GM08714 (cell line): Measurements from ENCODE around the gene MALRD1.
"Not testable (repeated sequence)": the region's sequence is repeated elsewhere in the genome, so short reads cannot be mapped to it uniquely, and the experiment has no call there.

Experiments
- H3K4me3 ChIP-seq: fragments of 200-500 bp; sonication (Bioruptor generic); 2 replicates; pipeline ENCODE4 v1.5.1; 2014; ENCODE audit warnings: mild to moderate bottlenecking, low read length, inconsistent platforms
- ZNF274 ChIP-seq: IDR thresholded peaks from 2 replicates; pipeline ENCODE4 v1.6.1; 2012; ENCODE audit warnings: mild to moderate bottlenecking, low read depth, low read length

The MALRD1 gene

GRCh38 chr10:19497026-19497425, 448.4 kb downstream of the MALRD1 start:
- TF ChIP-seq ZNF274 = no peak
- no peak overlapping the region for H3K4me3 ChIP-seq

DNA sequence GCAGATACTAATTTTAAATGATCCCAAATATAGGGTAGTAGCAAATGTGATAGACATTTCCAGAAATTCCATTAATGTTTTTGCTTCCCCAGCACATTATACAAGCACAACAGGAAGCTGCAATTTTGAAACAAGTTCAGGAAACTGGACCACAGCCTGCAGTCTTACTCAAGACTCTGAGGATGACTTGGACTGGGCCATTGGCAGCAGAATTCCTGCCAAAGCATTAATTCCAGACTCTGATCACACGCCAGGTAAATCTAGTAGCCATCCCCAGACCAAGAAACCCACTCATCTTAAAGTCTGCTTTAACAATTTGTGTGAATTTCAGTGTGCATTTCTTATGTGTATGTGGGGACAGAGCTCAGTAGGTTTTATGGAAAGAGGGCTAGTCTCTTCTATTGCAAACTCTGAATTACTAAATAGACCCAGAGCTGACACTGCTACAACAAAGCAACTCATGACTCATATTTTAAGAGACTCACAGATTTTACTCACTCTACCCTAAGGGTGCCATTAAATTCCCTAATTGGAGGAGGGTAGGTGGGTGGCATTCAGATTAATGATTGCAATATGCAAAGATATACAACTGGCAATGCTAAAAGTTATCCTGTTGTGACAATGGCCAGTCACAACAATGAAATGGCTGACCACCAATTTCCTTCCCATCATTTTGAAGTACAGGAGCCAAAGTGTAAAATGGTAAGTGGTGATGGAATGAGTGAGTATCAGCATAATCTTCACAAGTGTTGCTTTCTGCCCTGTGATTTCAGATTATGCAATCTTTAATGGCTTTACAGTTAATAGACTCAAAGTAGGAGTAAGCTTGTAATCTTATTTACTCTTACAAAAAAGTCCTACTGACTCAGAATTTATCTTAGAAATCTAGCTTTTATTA, 450.0 kb downstream of the MALRD1 start:
- TF ChIP-seq ZNF274 = no peak
- H3K4me3 ChIP-seq = no peak overlapping the region

- no peak overlapping the region for H3K4me3 ChIP-seq
- no peak for TF ChIP-seq ZNF274
Measured at GRCh38 chr10:19499291-19499770, 450.7 kb downstream of the MALRD1 start.

DNA sequence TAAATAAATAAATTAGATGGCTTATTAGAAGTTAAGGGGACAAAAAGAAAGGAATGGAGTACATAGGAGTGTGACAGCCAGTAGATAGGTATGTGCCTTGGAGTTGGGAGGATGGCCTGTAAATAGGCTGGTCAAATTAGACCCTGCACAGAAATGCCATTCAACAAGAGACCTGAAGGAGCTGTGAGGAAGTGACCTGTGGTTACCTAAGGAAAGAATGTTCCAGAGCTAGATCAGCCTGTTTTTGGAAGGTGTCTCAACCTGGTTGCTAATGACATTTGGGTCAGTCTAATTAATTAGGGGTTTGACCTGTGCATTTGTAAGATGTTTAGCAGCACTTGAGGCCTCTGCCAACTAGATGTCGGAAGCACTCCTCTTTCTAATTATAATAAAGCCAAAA, 452.4 kb downstream of the MALRD1 start:
- H3K4me3 ChIP-seq = no peak overlapping the region

GRCh38 chr10:19505320-19506312, 457.0 kb downstream of the MALRD1 start:
- H3K4me3 ChIP-seq = no peak overlapping the region
- no peak for TF ChIP-seq ZNF274

More for the DNA sequence above, 452.4 kb downstream of the MALRD1 start:
- no peak for TF ChIP-seq ZNF274

DNA sequence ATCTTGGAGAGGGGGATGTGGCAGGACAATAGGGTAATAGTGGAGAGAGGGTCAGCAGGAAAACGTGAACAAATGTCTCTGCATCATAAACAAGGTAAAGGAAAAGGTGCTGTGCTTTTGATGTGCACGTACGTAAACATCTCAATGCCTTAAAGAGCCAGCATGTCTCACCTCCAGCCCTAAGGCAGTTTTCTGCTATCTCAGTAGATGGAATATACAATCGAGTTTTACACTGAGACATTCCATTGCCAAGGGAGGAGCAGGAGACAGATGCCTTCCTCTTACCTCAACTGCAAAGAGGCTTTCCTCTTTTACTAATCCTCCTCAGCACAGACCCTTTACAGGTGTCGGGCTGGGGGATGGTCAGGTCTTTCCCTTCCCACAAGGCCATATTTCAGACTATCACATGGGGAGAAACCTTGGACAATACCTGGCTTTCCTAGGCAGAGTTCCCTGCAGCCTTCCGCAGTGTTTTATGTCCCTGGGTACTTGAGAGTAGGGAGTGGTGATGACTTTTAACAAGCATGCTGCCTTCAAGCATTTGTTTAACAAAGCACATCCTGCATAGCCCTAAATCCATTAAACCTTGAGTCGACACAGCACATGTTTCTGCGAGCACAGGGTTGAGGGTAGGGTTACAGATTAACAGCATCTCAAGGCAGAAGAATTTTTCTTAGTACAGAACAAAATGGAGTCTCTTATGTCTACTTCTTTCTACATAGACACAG, 461.6 kb downstream of the MALRD1 start:
- not testable (repeated sequence) for H3K4me3 ChIP-seq

GRCh38 chr10:19518109-19518508, 469.5 kb downstream of the MALRD1 start:
- TF ChIP-seq ZNF274 = no peak
- H3K4me3 ChIP-seq = no peak overlapping the region

GRCh38 chr10:19518632-19519031, 470.0 kb downstream of the MALRD1 start:
- no peak for TF ChIP-seq ZNF274
- H3K4me3 ChIP-seq = no peak overlapping the region

- TF ChIP-seq ZNF274 = no peak
- H3K4me3 ChIP-seq = no peak overlapping the region
Measured at GRCh38 chr10:19531324-19531723, 482.7 kb downstream of the MALRD1 start.

DNA sequence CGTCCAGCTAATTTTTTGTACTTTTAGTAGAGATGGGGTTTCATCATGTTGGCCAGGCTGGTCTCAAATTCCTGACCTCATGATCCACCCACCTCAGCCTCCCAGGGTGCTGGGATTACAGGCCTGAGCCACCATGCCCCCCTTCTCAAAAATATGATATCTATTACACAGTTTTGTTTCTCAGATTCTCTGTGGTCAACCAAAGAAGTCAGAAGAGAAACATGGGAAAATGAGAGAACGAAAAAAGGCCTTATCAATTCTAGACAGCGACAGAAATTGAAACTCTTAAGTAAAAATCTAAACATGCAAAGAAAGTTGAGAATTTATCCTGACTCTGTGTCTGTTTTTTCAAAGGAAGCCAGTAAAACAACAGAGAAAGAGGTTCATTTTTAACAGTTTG, 483.8 kb downstream of the MALRD1 start:
- no peak overlapping the region for H3K4me3 ChIP-seq
- no peak for TF ChIP-seq ZNF274

- TF ChIP-seq ZNF274 = no peak
- H3K4me3 ChIP-seq = no peak overlapping the region
Measured at GRCh38 chr10:19541299-19541698, 492.7 kb downstream of the MALRD1 start.

GRCh38 chr10:19546224-19546623, 497.6 kb downstream of the MALRD1 start:
- no peak overlapping the region for H3K4me3 ChIP-seq
- TF ChIP-seq ZNF274 = no peak

GRCh38 chr10:19549503-19549902, 500.9 kb downstream of the MALRD1 start:
- no peak for TF ChIP-seq ZNF274
- no peak overlapping the region for H3K4me3 ChIP-seq

GRCh38 chr10:19556666-19557065, 508.1 kb downstream of the MALRD1 start:
- no peak for TF ChIP-seq ZNF274
- H3K4me3 ChIP-seq = no peak overlapping the region

GRCh38 chr10:19561181-19561580, 512.6 kb downstream of the MALRD1 start:
- no peak overlapping the region for H3K4me3 ChIP-seq
- no peak for TF ChIP-seq ZNF274
